GM23338 (cell line): ENCODE results near the gene TARS3. TPM values are rescaled to one million over a fixed set of nuclear protein-coding genes. Genes with fewer than 3 reads are reported as not detected.
A peak's percentile ranks its signal among the peaks of the same experiment; 100 is the strongest.

Experiments
- ATAC-seq: fragments of 200-7000 bp; cut with Tn5 transposase; 3 replicates; pipeline ENCODE4 v1.9.1; 2020
- DNase-seq: peaks from one replicate; pipeline ENCODE4 v3.0.0-alpha.2; 2015; ENCODE audit warnings: low spot score
- H2AFZ ChIP-seq: fragments of 200-600 bp; sonication (generic); 2 replicates; pipeline ENCODE4 v1.8.0; 2016; ENCODE audit warnings: antibody characterized with exemption, mild to moderate bottlenecking, moderate library complexity
- H3F3A ChIP-seq: fragments of 200-600 bp; sonication (generic); replicated peaks from 2 replicates; pipeline ENCODE4 v1.8.0; 2017; ENCODE audit warnings: antibody characterized with exemption, mixed run types, low read depth
- H3K27ac ChIP-seq: fragments of 200-600 bp; sonication (generic); 2 replicates; pipeline ENCODE4 v1.6.1; 2016; ENCODE audit warnings: low read depth
- H3K27me3 ChIP-seq: fragments of 200-600 bp; sonication (generic); 2 replicates; pipeline ENCODE4 v1.8.0; 2016; ENCODE audit warnings: mild to moderate bottlenecking, mixed run types, moderate library complexity; ENCODE audit not compliant: insufficient read depth
- H3K36me3 ChIP-seq: fragments of 200-600 bp; sonication (generic); 2 replicates; pipeline ENCODE4 v1.8.0; 2016; ENCODE audit warnings: mild to moderate bottlenecking; ENCODE audit not compliant: insufficient read depth
- H3K4me1 ChIP-seq: fragments of 200-600 bp; sonication (generic); 2 replicates; pipeline ENCODE4 v1.8.0; 2016; ENCODE audit warnings: mild to moderate bottlenecking, moderate library complexity; ENCODE audit not compliant: insufficient read depth
- H3K4me2 ChIP-seq: fragments of 200-600 bp; sonication (generic); 2 replicates; pipeline ENCODE4 v1.7.1; 2017; ENCODE audit warnings: mixed run types
- H3K4me3 ChIP-seq: fragments of 200-600 bp; sonication (generic); 2 replicates; pipeline ENCODE4 v1.6.1; 2016; ENCODE audit warnings: mixed run types
- H3K79me2 ChIP-seq: fragments of 200-600 bp; sonication (generic); replicated peaks from 2 replicates; pipeline ENCODE4 v1.8.0; 2017; ENCODE audit warnings: mild to moderate bottlenecking; ENCODE audit not compliant: insufficient read depth
- H3K9me2 ChIP-seq: fragments of 200-600 bp; sonication (generic); 2 replicates; pipeline ENCODE4 v1.8.0; 2017; ENCODE audit not compliant: insufficient read depth
- H4K20me1 ChIP-seq: fragments of 200-600 bp; sonication (generic); replicated peaks from 2 replicates; pipeline ENCODE4 v1.8.0; 2017; ENCODE audit warnings: mild to moderate bottlenecking; ENCODE audit not compliant: insufficient read depth
- H3K27ac Mint-ChIP-seq: 2 replicates; pipeline ENCODE4 v1.8.0; 2020; ENCODE audit warnings: inconsistent platforms, mild to moderate bottlenecking, moderate library complexity, mixed read lengths
- H3K27me3 Mint-ChIP-seq: 3 replicates; pipeline ENCODE4 v1.8.0; 2022; ENCODE audit warnings: low read depth, mild to moderate bottlenecking, moderate library complexity, mixed read lengths, inconsistent platforms; ENCODE audit not compliant: insufficient read depth, poor library complexity
- H3K36me3 Mint-ChIP-seq: 3 replicates; pipeline ENCODE4 v1.8.0; 2021; ENCODE audit warnings: low read depth, mild to moderate bottlenecking, inconsistent platforms, moderate library complexity, mixed read lengths
- H3K4me1 Mint-ChIP-seq: 3 replicates; pipeline ENCODE4 v1.8.0; 2020; ENCODE audit warnings: mild to moderate bottlenecking, inconsistent platforms, mixed read lengths
- H3K4me3 Mint-ChIP-seq: 3 replicates; pipeline ENCODE4 v1.8.0; 2021; ENCODE audit warnings: moderate library complexity, mild to moderate bottlenecking, inconsistent platforms, mixed read lengths
- H3K9me3 Mint-ChIP-seq: 3 replicates; pipeline ENCODE4 v1.8.0; 2020; ENCODE audit warnings: moderate library complexity, mild to moderate bottlenecking, inconsistent platforms, mixed read lengths
- CREB1 ChIP-seq: fragments of 250-450 bp; sonication (Bioruptor Pico); IDR thresholded peaks from 2 replicates; pipeline ENCODE4 v1.5.0; 2020; ENCODE audit warnings: low read depth, mild to moderate bottlenecking, moderate library complexity
- EZH2 ChIP-seq: fragments of 200-600 bp; sonication (generic); IDR thresholded peaks from one replicate; pipeline ENCODE4 v1.8.0; 2017; ENCODE audit warnings: antibody characterized with exemption, mild to moderate bottlenecking, low read depth; ENCODE audit not compliant: unreplicated experiment
- EZH2phosphoT487 ChIP-seq: fragments of 200-600 bp; sonication (generic); IDR thresholded peaks from one replicate; pipeline ENCODE4 v1.8.1; 2018; ENCODE audit warnings: antibody characterized with exemption; ENCODE audit not compliant: unreplicated experiment
- JUNB ChIP-seq: IDR thresholded peaks from one replicate; pipeline ENCODE4 v1.6.1; 2016; ENCODE audit warnings: antibody characterized with exemption; ENCODE audit not compliant: unreplicated experiment
- NANOG ChIP-seq: IDR thresholded peaks from 2 replicates; pipeline ENCODE4 v1.6.1; 2016; ENCODE audit warnings: antibody characterized with exemption, borderline replicate concordance
- POLR2AphosphoS5 ChIP-seq: IDR thresholded peaks from 2 replicates; pipeline ENCODE4 v1.6.1; 2016; ENCODE audit warnings: antibody characterized with exemption, low read depth
- STAT1 ChIP-seq: IDR thresholded peaks from one replicate; pipeline ENCODE4 v1.6.1; 2016; ENCODE audit warnings: antibody characterized with exemption; ENCODE audit not compliant: unreplicated experiment
- ZNF114 ChIP-seq: fragments of 250-450 bp; sonication (Bioruptor Pico); IDR thresholded peaks from 2 replicates; pipeline ENCODE4 v1.5.0; 2020; ENCODE audit warnings: mild to moderate bottlenecking, moderate library complexity
- ZNF331 ChIP-seq: fragments of 250-450 bp; sonication (Bioruptor Pico); IDR thresholded peaks from 2 replicates; pipeline ENCODE4 v1.5.0; 2020; ENCODE audit warnings: low read depth, mild to moderate bottlenecking, moderate library complexity
- polyA plus RNA-seq: library from polyadenylated mRNA; unstranded; fragments of >200 nt; fragmentation: Nextera tagmentation; extraction: Ambion mirVana; gene quantifications from 2 replicates; pipeline ENCODE4 v1.2.1, GENCODE V29; 2016
- total RNA-seq: library from RNA; depleted of rRNA; stranded (reverse); fragments of >200 nt; shearing (Covaris generic); gene quantifications from 2 replicates; pipeline ENCODE4 v1.2.3, GENCODE V29; 2014
- TF ChIP-seq, protein P1 (sequence below): fragments of 250-450 bp; sonication (Bioruptor Pico); IDR thresholded peaks from 2 replicates; pipeline ENCODE4 v1.5.0; 2020; ENCODE audit warnings: mild to moderate bottlenecking, moderate library complexity
- TF ChIP-seq, protein P2 (sequence below): IDR thresholded peaks from 2 replicates; pipeline ENCODE4 v1.6.1; 2016; ENCODE audit warnings: antibody characterized with exemption
- TF ChIP-seq, protein P3 (sequence below), 2 experiments: fragments of 200-600 bp in 1 of 2; sonication (generic) in 1 of 2; conservative IDR thresholded peaks; 2 replicates each; pipeline versions ENCODE4 v1.5.1 to v1.6.1; 2016 to 2017; ENCODE audit warnings: antibody characterized with exemption in 2 of 2, low read depth in 2 of 2, mild to moderate bottlenecking in 2 of 2, moderate library complexity in 1 of 2
- TF ChIP-seq, protein P4 (sequence below): IDR thresholded peaks from one replicate; pipeline ENCODE4 v1.6.1; 2018; ENCODE audit warnings: antibody characterized with exemption; ENCODE audit not compliant: unreplicated experiment

The TARS3 gene
- total and polyA plus RNA-seq, 2 experiments from 2014 or later: 13.0 to 15.4 TPM

DNA sequence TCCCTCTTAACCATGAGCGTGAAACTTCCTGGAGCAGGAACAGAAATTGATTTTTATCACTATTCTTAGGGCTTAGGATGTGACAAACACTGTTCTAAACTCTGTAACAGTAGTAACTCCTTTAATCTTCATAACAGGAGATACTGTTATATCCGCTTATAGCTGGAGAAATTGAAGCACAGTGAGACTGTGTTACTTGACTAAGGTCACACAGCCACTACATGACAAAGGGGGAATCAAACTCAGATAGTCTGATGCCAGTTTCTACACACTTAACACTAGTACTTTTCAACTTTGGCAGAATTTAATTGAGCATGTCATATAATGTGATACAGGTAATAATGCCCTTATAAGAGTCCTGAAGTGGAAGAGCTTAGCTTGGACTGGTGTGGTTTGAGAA is 800 bp upstream of the TARS3 start:
- peak overlapping the region; percentile 99; the same call in 1 of the 2 replicates for H2AFZ ChIP-seq
- no peak overlapping the region; the same call in 1 of the 2 replicates for H3K4me3 ChIP-seq
- ATAC-seq: no peak
- H3K36me3 ChIP-seq: peaks cover 7% of the 10 kb centered on the region
- no peaks in the 10 kb centered on the region for H3F3A ChIP-seq
- Mint-ChIP-seq H3K9me3 (no peaks in the 10 kb centered on the region), H3K4me1 (peaks cover 3% of the 10 kb centered on the region; the same call in 2 of the 3 replicates), H3K4me3 (peak overlapping the region; percentile 60; the same call in 1 of the 3 replicates), H3K36me3 (peaks cover 17% of the 10 kb centered on the region), H3K27ac (no peak overlapping the region), H3K27me3 (peaks cover 1% of the 10 kb centered on the region)
- H3K27ac ChIP-seq: peak overlapping the region; percentile 26; the same call in 1 of the 2 replicates
- no peak for DNase-seq
- H3K79me2 ChIP-seq: no peaks in the 10 kb centered on the region
- H3K27me3 ChIP-seq: no peaks in the 10 kb centered on the region
- H3K4me1 ChIP-seq: peaks cover 12% of the 10 kb centered on the region
- TF ChIP-seq ZNF114 (CRISPR knock-in tag) (no peak), STAT1 (no peak), JUNB (no peak), POLR2AphosphoS5 (no peak), NANOG (no peak), EZH2phosphoT487 (no peak), CREB1 (CRISPR knock-in tag) (no peak), ZNF331 (CRISPR knock-in tag) (no peak), EZH2 (no peak)
- TF ChIP-seq, protein P1, sequence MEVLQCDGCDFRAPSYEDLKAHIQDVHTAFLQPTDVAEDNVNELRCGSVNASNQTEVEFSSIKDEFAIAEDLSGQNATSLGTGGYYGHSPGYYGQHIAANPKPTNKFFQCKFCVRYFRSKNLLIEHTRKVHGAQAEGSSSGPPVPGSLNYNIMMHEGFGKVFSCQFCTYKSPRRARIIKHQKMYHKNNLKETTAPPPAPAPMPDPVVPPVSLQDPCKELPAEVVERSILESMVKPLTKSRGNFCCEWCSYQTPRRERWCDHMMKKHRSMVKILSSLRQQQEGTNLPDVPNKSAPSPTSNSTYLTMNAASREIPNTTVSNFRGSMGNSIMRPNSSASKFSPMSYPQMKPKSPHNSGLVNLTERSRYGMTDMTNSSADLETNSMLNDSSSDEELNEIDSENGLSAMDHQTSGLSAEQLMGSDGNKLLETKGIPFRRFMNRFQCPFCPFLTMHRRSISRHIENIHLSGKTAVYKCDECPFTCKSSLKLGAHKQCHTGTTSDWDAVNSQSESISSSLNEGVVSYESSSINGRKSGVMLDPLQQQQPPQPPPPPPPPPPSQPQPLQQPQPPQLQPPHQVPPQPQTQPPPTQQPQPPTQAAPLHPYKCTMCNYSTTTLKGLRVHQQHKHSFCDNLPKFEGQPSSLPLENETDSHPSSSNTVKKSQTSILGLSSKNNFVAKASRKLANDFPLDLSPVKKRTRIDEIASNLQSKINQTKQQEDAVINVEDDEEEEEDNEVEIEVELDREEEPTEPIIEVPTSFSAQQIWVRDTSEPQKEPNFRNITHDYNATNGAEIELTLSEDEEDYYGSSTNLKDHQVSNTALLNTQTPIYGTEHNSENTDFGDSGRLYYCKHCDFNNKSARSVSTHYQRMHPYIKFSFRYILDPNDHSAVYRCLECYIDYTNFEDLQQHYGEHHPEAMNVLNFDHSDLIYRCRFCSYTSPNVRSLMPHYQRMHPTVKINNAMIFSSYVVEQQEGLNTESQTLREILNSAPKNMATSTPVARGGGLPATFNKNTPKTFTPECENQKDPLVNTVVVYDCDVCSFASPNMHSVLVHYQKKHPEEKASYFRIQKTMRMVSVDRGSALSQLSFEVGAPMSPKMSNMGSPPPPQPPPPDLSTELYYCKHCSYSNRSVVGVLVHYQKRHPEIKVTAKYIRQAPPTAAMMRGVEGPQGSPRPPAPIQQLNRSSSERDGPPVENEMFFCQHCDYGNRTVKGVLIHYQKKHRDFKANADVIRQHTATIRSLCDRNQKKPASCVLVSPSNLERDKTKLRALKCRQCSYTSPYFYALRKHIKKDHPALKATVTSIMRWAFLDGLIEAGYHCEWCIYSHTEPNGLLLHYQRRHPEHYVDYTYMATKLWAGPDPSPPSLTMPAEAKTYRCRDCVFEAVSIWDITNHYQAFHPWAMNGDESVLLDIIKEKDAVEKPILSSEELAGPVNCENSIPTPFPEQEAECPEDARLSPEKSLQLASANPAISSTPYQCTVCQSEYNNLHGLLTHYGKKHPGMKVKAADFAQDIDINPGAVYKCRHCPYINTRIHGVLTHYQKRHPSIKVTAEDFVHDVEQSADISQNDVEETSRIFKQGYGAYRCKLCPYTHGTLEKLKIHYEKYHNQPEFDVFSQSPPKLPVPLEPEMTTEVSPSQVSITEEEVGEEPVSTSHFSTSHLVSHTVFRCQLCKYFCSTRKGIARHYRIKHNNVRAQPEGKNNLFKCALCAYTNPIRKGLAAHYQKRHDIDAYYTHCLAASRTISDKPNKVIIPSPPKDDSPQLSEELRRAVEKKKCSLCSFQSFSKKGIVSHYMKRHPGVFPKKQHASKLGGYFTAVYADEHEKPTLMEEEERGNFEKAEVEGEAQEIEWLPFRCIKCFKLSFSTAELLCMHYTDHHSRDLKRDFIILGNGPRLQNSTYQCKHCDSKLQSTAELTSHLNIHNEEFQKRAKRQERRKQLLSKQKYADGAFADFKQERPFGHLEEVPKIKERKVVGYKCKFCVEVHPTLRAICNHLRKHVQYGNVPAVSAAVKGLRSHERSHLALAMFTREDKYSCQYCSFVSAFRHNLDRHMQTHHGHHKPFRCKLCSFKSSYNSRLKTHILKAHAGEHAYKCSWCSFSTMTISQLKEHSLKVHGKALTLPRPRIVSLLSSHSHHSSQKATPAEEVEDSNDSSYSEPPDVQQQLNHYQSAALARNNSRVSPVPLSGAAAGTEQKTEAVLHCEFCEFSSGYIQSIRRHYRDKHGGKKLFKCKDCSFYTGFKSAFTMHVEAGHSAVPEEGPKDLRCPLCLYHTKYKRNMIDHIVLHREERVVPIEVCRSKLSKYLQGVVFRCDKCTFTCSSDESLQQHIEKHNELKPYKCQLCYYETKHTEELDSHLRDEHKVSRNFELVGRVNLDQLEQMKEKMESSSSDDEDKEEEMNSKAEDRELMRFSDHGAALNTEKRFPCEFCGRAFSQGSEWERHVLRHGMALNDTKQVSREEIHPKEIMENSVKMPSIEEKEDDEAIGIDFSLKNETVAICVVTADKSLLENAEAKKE (CRISPR knock-in tag): no peak
- TF ChIP-seq, protein P2, sequence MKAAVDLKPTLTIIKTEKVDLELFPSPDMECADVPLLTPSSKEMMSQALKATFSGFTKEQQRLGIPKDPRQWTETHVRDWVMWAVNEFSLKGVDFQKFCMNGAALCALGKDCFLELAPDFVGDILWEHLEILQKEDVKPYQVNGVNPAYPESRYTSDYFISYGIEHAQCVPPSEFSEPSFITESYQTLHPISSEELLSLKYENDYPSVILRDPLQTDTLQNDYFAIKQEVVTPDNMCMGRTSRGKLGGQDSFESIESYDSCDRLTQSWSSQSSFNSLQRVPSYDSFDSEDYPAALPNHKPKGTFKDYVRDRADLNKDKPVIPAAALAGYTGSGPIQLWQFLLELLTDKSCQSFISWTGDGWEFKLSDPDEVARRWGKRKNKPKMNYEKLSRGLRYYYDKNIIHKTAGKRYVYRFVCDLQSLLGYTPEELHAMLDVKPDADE: no peak
- TF ChIP-seq, protein P3, sequence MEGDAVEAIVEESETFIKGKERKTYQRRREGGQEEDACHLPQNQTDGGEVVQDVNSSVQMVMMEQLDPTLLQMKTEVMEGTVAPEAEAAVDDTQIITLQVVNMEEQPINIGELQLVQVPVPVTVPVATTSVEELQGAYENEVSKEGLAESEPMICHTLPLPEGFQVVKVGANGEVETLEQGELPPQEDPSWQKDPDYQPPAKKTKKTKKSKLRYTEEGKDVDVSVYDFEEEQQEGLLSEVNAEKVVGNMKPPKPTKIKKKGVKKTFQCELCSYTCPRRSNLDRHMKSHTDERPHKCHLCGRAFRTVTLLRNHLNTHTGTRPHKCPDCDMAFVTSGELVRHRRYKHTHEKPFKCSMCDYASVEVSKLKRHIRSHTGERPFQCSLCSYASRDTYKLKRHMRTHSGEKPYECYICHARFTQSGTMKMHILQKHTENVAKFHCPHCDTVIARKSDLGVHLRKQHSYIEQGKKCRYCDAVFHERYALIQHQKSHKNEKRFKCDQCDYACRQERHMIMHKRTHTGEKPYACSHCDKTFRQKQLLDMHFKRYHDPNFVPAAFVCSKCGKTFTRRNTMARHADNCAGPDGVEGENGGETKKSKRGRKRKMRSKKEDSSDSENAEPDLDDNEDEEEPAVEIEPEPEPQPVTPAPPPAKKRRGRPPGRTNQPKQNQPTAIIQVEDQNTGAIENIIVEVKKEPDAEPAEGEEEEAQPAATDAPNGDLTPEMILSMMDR (conservative IDR thresholded peaks at IDR 0.05; ENCODE audit: low read depth in 2 of 2): no peak
- TF ChIP-seq, protein P4, sequence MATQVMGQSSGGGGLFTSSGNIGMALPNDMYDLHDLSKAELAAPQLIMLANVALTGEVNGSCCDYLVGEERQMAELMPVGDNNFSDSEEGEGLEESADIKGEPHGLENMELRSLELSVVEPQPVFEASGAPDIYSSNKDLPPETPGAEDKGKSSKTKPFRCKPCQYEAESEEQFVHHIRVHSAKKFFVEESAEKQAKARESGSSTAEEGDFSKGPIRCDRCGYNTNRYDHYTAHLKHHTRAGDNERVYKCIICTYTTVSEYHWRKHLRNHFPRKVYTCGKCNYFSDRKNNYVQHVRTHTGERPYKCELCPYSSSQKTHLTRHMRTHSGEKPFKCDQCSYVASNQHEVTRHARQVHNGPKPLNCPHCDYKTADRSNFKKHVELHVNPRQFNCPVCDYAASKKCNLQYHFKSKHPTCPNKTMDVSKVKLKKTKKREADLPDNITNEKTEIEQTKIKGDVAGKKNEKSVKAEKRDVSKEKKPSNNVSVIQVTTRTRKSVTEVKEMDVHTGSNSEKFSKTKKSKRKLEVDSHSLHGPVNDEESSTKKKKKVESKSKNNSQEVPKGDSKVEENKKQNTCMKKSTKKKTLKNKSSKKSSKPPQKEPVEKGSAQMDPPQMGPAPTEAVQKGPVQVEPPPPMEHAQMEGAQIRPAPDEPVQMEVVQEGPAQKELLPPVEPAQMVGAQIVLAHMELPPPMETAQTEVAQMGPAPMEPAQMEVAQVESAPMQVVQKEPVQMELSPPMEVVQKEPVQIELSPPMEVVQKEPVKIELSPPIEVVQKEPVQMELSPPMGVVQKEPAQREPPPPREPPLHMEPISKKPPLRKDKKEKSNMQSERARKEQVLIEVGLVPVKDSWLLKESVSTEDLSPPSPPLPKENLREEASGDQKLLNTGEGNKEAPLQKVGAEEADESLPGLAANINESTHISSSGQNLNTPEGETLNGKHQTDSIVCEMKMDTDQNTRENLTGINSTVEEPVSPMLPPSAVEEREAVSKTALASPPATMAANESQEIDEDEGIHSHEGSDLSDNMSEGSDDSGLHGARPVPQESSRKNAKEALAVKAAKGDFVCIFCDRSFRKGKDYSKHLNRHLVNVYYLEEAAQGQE: no peak
- no peaks in the 10 kb centered on the region; the same call in 1 of the 2 replicates for H4K20me1 ChIP-seq
- peak overlapping the region; percentile 73; the same call in 1 of the 2 replicates for H3K4me2 ChIP-seq
- no peaks in the 10 kb centered on the region for H3K9me2 ChIP-seq
